Measurements from ENCODE around the gene ANKRD29. TPM values are rescaled to one million over a fixed set of nuclear protein-coding genes. Genes with fewer than 3 reads are reported as not detected.

ANKRD29 gene
- total and polyA plus RNA-seq, 9 of the 15 experiments (the other 6 are each of a cell fraction or from before 2014, with no cell fraction given): 0.36 TPM; not detected in 8

GRCh38 chr18:23586249-23587196 is 76.2 kb downstream of the ANKRD29 start, which contains the start of gene NPC1 (continued):
- peak; percentile 63; the same call in 1 of the 2 replicates for TF ChIP-seq KLF6 (CRISPR knock-in tag; IDR thresholded peaks at IDR 0.05; ENCODE audit: borderline replicate concordance)
- TF ChIP-seq KDM5B (IDR thresholded peaks at IDR 0.05; ENCODE audit: insufficient replicate concordance, low read depth, low read length): peak; percentile 95
- TF ChIP-seq TARDBP (IDR thresholded peaks at IDR 0.05): no peak
- TF ChIP-seq ETV6 (IDR thresholded peaks at IDR 0.05; ENCODE audit: borderline replicate concordance in 1 of 2, low read depth in 2 of 2, low read length in 1 of 2): 0 out of 4 replicates have a peak, but pooled peaks of 1 of the 2 experiments have one; percentile 23
- TF ChIP-seq ETV6 (CRISPR knock-in tag; IDR thresholded peaks at IDR 0.05; ENCODE audit: borderline replicate concordance): no peak
- TF ChIP-seq HINFP (tag; conservative IDR thresholded peaks at IDR 0.05; ENCODE audit: low read depth): no peak
- peak; percentile 51 to 64; a peak in 2 of 4 replicates for TF ChIP-seq MAZ (CRISPR knock-in tag; conservative IDR thresholded peaks at IDR 0.05 in 1 of 2, IDR thresholded peaks at IDR 0.05 in 1 of 2)
- peak; percentile 82 for TF ChIP-seq RAD21 (CRISPR knock-in tag; conservative IDR thresholded peaks at IDR 0.05 in 1 of 2, IDR thresholded peaks at IDR 0.05 in 1 of 2)
- no peak for TF ChIP-seq PRMT5 (CRISPR knock-in tag; IDR thresholded peaks at IDR 0.05)
- TF ChIP-seq ATF1 (CRISPR knock-in tag; IDR thresholded peaks at IDR 0.05): 0 out of 2 replicates have a peak, but pooled peaks have one; percentile 5
- TF ChIP-seq ATF1 (tag; IDR thresholded peaks at IDR 0.05): peak; percentile 91
- peak; percentile 60; the same call in 1 of the 2 replicates for TF ChIP-seq AFF4 (CRISPR knock-in tag; IDR thresholded peaks at IDR 0.05)
- peak; percentile 71 for TF ChIP-seq CCNT2 (IDR thresholded peaks at IDR 0.05; ENCODE audit: borderline replicate concordance, extremely low read depth, insufficient read length, low read depth, low read length)
- no peak for TF ChIP-seq ZNF444 (CRISPR knock-in tag; IDR thresholded peaks at IDR 0.05)
- peak; percentile 45; the same call in 1 of the 2 replicates for TF ChIP-seq ZNF263 (CRISPR knock-in tag; IDR thresholded peaks at IDR 0.05; ENCODE audit: borderline replicate concordance)
- peak in 1 of 2 experiments; percentile 36; a peak in 1 of 4 replicates for TF ChIP-seq KDM1A (IDR thresholded peaks at IDR 0.05)
- TF ChIP-seq MBD1 (CRISPR knock-in tag; IDR thresholded peaks at IDR 0.05): no peak
- TF ChIP-seq THRAP3 (IDR thresholded peaks at IDR 0.05; ENCODE audit: borderline replicate concordance): no peak
- TF ChIP-seq PHF20 (IDR thresholded peaks at IDR 0.05; ENCODE audit: partially characterized antibody): peak; percentile 29
